Suprapubic skin (tissue), 4 donors: ENCODE measurements around the gene MIXL1. TPM values are rescaled to one million over a fixed set of nuclear protein-coding genes. Genes with fewer than 3 reads are reported as not detected.

Source experiments
- DNase-seq, 2 donors: peaks; one replicate each; pipeline ENCODE4 v3.0.0-alpha.2; 2019; ENCODE audit warnings: low spot score in 2 of 2
- H3K27ac ChIP-seq: fragments of 200-600 bp; sonication (generic); one replicate; pipeline ENCODE4 v1.5.1; 2019
- H3K27me3 ChIP-seq: fragments of 200-600 bp; sonication (generic); one replicate; pipeline ENCODE4 v1.5.1; 2019
- H3K36me3 ChIP-seq: fragments of 200-600 bp; sonication (generic); one replicate; pipeline ENCODE4 v1.5.1; 2019
- H3K4me1 ChIP-seq: fragments of 200-600 bp; sonication (generic); one replicate; pipeline ENCODE4 v1.5.1; 2019
- H3K4me3 ChIP-seq: fragments of 200-600 bp; sonication (generic); one replicate; pipeline ENCODE4 v1.5.1; 2019; ENCODE audit warnings: mild to moderate bottlenecking
- H3K9me3 ChIP-seq: fragments of 200-600 bp; sonication (generic); one replicate; pipeline ENCODE4 v1.5.1; 2019
- EP300 ChIP-seq: sonication (generic); formaldehyde crosslinking; IDR thresholded peaks from one replicate; pipeline ENCODE4 v1.6.1; 2017; ENCODE audit warnings: antibody characterized with exemption
- POLR2A ChIP-seq, 2 donors: fragments of 450-650 bp; IDR thresholded peaks; one replicate each; pipeline ENCODE4 v1.6.1; 2017; ENCODE audit warnings: antibody characterized with exemption in 2 of 2, mild to moderate bottlenecking in 2 of 2, moderate library complexity in 2 of 2
- POLR2AphosphoS5 ChIP-seq, 3 donors: sonication (generic); formaldehyde crosslinking; IDR thresholded peaks; one replicate each; pipeline ENCODE4 v1.6.1; 2017; ENCODE audit warnings: antibody characterized with exemption in 3 of 3
- WGBS: methylation state at CpG from one replicate; pipeline ENCODE4 v1.1.5; 2018; 5-methylcytosine and 5-hydroxymethylcytosine counted together
- total RNA-seq, 4 donors: library from RNA; depleted of rRNA; stranded (reverse); fragments of >200 nt; gene quantifications; one replicate each; pipeline ENCODE4 v1.1.0, GENCODE V29; 2016
- TF ChIP-seq, protein P1 (sequence below), 2 donors: fragments of 200-600 bp in 1 of 2; fragments of 450-650 bp in 1 of 2; sonication (generic) in 1 of 2; IDR thresholded peaks; one replicate each; pipeline ENCODE4 v1.5.1; 2016 to 2019; ENCODE audit warnings: antibody characterized with exemption in 2 of 2, mild to moderate bottlenecking in 1 of 2, moderate library complexity in 1 of 2

The MIXL1 gene
- total RNA-seq, 4 donors from 2014 or later: 0.45 TPM; not detected in 3

DNA sequence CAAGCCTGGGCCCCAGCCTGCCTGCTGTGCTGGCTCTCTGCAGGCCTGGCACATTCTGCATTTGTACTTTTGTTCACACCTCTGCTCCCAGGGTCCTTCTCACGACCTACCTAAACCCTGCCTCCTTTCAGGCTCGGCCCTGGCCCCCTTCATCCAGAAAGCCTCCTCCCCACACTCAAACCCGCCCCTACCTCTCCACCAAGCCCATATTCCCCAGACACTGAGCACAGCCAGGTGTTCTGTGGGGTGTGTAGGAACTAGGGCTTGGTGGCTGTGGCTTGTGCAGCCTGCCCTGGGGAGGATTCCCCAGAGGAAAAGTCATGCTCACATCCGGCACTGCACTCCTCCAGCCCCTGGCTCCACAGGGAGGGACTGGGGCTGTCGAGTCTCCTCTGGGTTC lies 8.2 kb upstream of the MIXL1 start:
- Histone ChIP-seq H3K27me3 (no peaks in the 10 kb centered on the region), H3K36me3 (no peaks in the 10 kb centered on the region), H3K9me3 (no peaks in the 10 kb centered on the region), H3K4me3 (no peak overlapping the region), H3K27ac (no peak overlapping the region), H3K4me1 (no peaks in the 10 kb centered on the region)
- 71% methylated on average over 5 of the region's 5 CpGs for WGBS
- DNase-seq: no peak
- no peak for TF ChIP-seq POLR2A (IDR thresholded peaks at IDR 0.05)
- TF ChIP-seq POLR2AphosphoS5 (IDR thresholded peaks at IDR 0.05): no peak
- no peak for TF ChIP-seq EP300
- TF ChIP-seq, protein P1, sequence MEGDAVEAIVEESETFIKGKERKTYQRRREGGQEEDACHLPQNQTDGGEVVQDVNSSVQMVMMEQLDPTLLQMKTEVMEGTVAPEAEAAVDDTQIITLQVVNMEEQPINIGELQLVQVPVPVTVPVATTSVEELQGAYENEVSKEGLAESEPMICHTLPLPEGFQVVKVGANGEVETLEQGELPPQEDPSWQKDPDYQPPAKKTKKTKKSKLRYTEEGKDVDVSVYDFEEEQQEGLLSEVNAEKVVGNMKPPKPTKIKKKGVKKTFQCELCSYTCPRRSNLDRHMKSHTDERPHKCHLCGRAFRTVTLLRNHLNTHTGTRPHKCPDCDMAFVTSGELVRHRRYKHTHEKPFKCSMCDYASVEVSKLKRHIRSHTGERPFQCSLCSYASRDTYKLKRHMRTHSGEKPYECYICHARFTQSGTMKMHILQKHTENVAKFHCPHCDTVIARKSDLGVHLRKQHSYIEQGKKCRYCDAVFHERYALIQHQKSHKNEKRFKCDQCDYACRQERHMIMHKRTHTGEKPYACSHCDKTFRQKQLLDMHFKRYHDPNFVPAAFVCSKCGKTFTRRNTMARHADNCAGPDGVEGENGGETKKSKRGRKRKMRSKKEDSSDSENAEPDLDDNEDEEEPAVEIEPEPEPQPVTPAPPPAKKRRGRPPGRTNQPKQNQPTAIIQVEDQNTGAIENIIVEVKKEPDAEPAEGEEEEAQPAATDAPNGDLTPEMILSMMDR (IDR thresholded peaks at IDR 0.05): no peak

DNA sequence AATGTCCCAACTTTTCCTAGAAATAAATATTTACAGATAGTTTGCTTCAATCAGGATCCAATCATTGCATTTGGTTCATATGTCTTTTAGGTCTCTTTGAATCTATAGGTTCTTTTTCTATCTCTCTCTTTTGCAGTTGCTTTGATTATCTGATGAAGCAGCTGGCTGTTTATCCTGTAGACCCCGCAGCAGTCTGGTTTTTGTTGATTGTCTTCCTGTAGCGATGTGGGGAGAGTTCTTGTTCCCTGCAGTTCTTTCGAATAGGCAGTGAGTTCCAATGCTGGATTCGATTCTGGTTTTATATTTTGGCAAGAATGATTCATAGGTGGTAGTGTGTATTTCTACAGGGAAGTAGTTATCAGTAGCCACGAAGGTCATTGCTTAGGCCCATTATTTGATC lies 7.4 kb upstream of the MIXL1 start:
- H3K4me1 ChIP-seq: no peaks in the 10 kb centered on the region
- no peak overlapping the region for H3K27ac ChIP-seq
- no peaks in the 10 kb centered on the region for H3K9me3 ChIP-seq
- no peak for DNase-seq
- TF ChIP-seq, protein P1 (IDR thresholded peaks at IDR 0.05): no peak
- no peak for TF ChIP-seq POLR2A (IDR thresholded peaks at IDR 0.05)
- no peak for TF ChIP-seq POLR2AphosphoS5 (IDR thresholded peaks at IDR 0.05)
- TF ChIP-seq EP300: no peak
- no peaks in the 10 kb centered on the region for H3K27me3 ChIP-seq
- H3K4me3 ChIP-seq: no peak overlapping the region
- WGBS: 71% methylated on average over 5 of the region's 5 CpGs
- no peaks in the 10 kb centered on the region for H3K36me3 ChIP-seq

DNA sequence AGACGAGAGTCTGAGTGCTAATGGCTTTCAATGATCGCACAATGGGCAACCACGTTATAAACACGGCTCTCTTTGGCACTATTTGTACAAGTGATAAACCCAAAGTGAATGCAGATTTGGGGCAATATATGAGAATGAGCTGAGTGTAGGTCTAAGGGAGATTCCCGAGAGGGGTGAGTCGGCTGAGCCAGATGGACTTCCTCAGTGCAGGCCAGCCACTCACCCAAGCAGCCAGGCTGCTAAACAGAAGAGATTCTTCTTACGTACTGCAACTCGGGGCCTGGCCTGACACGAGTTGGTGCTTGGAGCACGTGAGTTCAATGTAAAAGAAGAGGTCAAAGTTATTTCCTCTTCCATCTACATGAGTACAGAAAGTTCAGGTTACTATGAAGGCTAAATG lies 6.2 kb upstream of the MIXL1 start:
- Histone ChIP-seq H3K9me3 (no peaks in the 10 kb centered on the region), H3K4me3 (no peak overlapping the region), H3K4me1 (no peaks in the 10 kb centered on the region), H3K27me3 (no peaks in the 10 kb centered on the region), H3K27ac (no peak overlapping the region), H3K36me3 (no peaks in the 10 kb centered on the region)
- TF ChIP-seq EP300: no peak
- TF ChIP-seq, protein P1 (IDR thresholded peaks at IDR 0.05): no peak
- TF ChIP-seq POLR2AphosphoS5 (IDR thresholded peaks at IDR 0.05): no peak
- no peak for TF ChIP-seq POLR2A (IDR thresholded peaks at IDR 0.05)
- 78% methylated on average over 10 of the region's 10 CpGs for WGBS
- no peak for DNase-seq

DNA sequence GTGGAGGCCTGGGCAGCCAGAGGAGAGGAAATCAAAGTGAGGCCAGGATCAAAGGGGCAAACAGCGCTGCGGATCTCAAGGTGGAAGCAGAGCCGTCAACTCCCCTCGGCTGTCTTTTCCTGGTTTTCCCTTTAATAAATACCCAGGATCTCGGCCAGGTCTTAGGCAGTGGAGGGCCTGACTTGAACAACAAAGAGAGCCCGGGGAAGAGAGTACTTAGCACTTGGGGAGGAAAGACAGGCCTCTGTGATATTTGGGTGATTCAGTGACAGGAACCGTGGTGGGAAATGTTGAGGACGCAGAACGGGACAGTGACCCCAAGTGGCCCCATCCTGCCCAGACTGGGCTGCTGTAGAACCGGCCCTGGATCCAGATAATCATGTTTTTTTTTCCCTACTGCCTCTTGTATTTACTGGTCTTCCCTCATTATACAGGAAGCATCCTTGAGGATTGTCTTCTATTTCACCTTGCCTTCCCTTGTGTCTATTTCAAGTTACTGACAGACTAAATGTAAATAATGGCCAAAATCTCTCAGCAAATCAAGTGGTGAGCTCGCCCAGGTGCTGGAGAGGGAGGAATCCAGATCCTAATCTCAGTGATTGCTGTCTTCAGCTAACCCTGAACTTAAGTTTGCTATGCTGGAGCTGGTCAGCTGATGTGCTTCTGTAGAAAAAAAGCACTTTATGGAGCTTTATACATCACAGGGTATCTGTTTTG lies 2.8 kb upstream of the MIXL1 start:
- Histone ChIP-seq H3K4me3 (no peak overlapping the region), H3K27me3 (peaks cover 24% of the 10 kb centered on the region), H3K9me3 (no peaks in the 10 kb centered on the region), H3K4me1 (peaks cover 12% of the 10 kb centered on the region), H3K27ac (no peak overlapping the region), H3K36me3 (no peaks in the 10 kb centered on the region)
- TF ChIP-seq, protein P1 (IDR thresholded peaks at IDR 0.05): no peak
- TF ChIP-seq POLR2AphosphoS5 (IDR thresholded peaks at IDR 0.05) (no peak), POLR2A (IDR thresholded peaks at IDR 0.05) (no peak), EP300 (no peak)
- 49% methylated on average over 11 of the region's 11 CpGs for WGBS
- no peak for DNase-seq

DNA sequence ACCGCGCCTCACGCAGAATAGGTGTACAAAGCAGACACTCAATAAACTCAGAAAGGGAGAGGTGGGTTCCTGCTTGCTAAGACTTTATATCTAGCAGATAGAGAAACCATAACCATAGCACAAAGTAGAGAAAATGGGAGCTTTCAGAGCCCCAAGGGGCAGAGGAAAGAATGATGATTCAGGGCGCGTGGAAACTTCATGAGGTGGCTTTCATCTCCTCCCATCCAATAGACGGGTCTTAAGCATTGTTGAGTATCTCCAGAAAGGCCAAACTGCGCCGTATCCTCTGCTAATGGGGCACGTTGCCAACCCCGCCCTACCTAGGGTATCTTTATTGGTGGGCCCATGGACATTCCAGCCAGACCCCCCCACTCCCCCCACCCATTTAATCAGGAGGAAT lies 778 bp upstream of the MIXL1 start:
- 96% methylated on average over 10 of the region's 10 CpGs for WGBS
- H3K36me3 ChIP-seq: no peaks in the 10 kb centered on the region
- no peak for DNase-seq
- no peak for TF ChIP-seq POLR2A (IDR thresholded peaks at IDR 0.05)
- TF ChIP-seq, protein P1 (IDR thresholded peaks at IDR 0.05): no peak
- no peak for TF ChIP-seq POLR2AphosphoS5 (IDR thresholded peaks at IDR 0.05)
- no peak for TF ChIP-seq EP300
- no peak overlapping the region for H3K27ac ChIP-seq
- no peak overlapping the region for H3K4me3 ChIP-seq
- H3K27me3 ChIP-seq: peaks cover 26% of the 10 kb centered on the region
- peaks cover 12% of the 10 kb centered on the region for H3K4me1 ChIP-seq
- H3K9me3 ChIP-seq: no peaks in the 10 kb centered on the region
